GM19463 (cell line): Measurements from ENCODE around the gene ERC2.
"Not testable (repeated sequence)": the region's sequence is repeated elsewhere in the genome, so short reads cannot be mapped to it uniquely, and the experiment has no call there.

Experiments used
- ATAC-seq: cut with Tn5 transposase; IDR thresholded peaks from one replicate; pipeline ENCODE4 v1.9.1; 2021; ENCODE audit warnings: mild to moderate bottlenecking, moderate library complexity; ENCODE audit not compliant: unreplicated experiment

The ERC2 gene

GRCh38 chr3:56015374-56015773 is 452.9 kb downstream of the ERC2 start:
- ATAC-seq, result not testable (repeated sequence)

GRCh38 chr3:56012721-56013120 is 455.5 kb downstream of the ERC2 start:
- no peak for ATAC-seq

GRCh38 chr3:56005196-56005805 is 463.0 kb downstream of the ERC2 start:
- no peak for ATAC-seq

- ATAC-seq, result no peak
Observed at GRCh38 chr3:56003129-56003528, 465.1 kb downstream of the ERC2 start.

GRCh38 chr3:56001991-56002390 is 466.3 kb downstream of the ERC2 start:
- ATAC-seq, result no peak

GRCh38 chr3:56001537-56001936 is 466.7 kb downstream of the ERC2 start:
- no peak for ATAC-seq

GRCh38 chr3:55989366-55989765 is 478.9 kb downstream of the ERC2 start:
- ATAC-seq, result no peak

GRCh38 chr3:55988905-55989304 is 479.4 kb downstream of the ERC2 start:
- ATAC-seq, result no peak

- ATAC-seq, result no peak
Observed at GRCh38 chr3:55984626-55985025, 483.6 kb downstream of the ERC2 start.

GRCh38 chr3:55978953-55979352 is 489.3 kb downstream of the ERC2 start:
- no peak for ATAC-seq

- ATAC-seq, result no peak
Observed at GRCh38 chr3:55974421-55975165, 493.7 kb downstream of the ERC2 start.

- no peak for ATAC-seq
Observed at GRCh38 chr3:55969634-55970033, 498.6 kb downstream of the ERC2 start.

- ATAC-seq, result no peak
Observed at GRCh38 chr3:55968331-55968730, 499.9 kb downstream of the ERC2 start.

- ATAC-seq, result no peak
Observed at GRCh38 chr3:55966566-55966965, 501.7 kb downstream of the ERC2 start.

GRCh38 chr3:55965776-55966175 is 502.5 kb downstream of the ERC2 start:
- no peak for ATAC-seq

- no peak for ATAC-seq
Observed at GRCh38 chr3:55964491-55964985, 503.7 kb downstream of the ERC2 start.

GRCh38 chr3:55963601-55964000 is 504.7 kb downstream of the ERC2 start:
- ATAC-seq, result no peak

- no peak for ATAC-seq
Observed at GRCh38 chr3:55959471-55960080, 508.7 kb downstream of the ERC2 start.

GRCh38 chr3:55958605-55959004 is 509.7 kb downstream of the ERC2 start:
- ATAC-seq, result no peak

GRCh38 chr3:55955891-55956477 is 512.3 kb downstream of the ERC2 start:
- ATAC-seq, result no peak

GRCh38 chr3:55951388-55951787 is 516.9 kb downstream of the ERC2 start:
- ATAC-seq, result no peak

GRCh38 chr3:55947406-55947805 is 520.9 kb downstream of the ERC2 start:
- ATAC-seq, result no peak
